Pancreas (tissue), 10 donors: ENCODE data around the gene BANK1. TPM values are rescaled to one million over a fixed set of nuclear protein-coding genes. Genes with fewer than 3 reads are reported as not detected.

Experiments used
- ATAC-seq, 4 donors: fragments of 200-7000 bp; cut with Tn5 transposase; one replicate each; pipeline versions ENCODE4 v1.8.0 to v1.9.1; 2020; ENCODE audit warnings: mild to moderate bottlenecking in 4 of 4, moderate library complexity in 4 of 4
- DNase-seq, 6 donors: peaks; one replicate each; pipeline ENCODE4 v3.0.0-alpha.2; 2020
- FAIRE-seq: peaks from 2 replicates; lab custom pipeline; 2012; peaks lifted over from hg19 to GRCh38; lab: Jason Lieb, UNC
- H3K27ac ChIP-seq, 4 donors: fragments of 200-600 bp; sonication (generic); 1 replicate in 3 of 4; 2 replicates in 1 of 4; pipeline versions ENCODE4 v1.5.0 to v1.8.0; 2020
- H3K27me3 ChIP-seq, 4 donors: fragments of 200-600 bp; one replicate each; pipeline ENCODE4 v1.8.0; 2021
- H3K36me3 ChIP-seq, 3 donors: fragments of 200-600 bp; sonication (generic) in 1 of 3; one replicate each; pipeline versions ENCODE4 v1.5.0 to v1.8.0; 2020 to 2021
- H3K4me1 ChIP-seq, 3 donors: fragments of 200-600 bp; one replicate each; pipeline ENCODE4 v1.8.0; 2021
- H3K4me3 ChIP-seq, 4 donors: fragments of 200-600 bp; sonication (generic) in 2 of 4; one replicate each; pipeline versions ENCODE4 v1.5.0 to v1.8.0; 2020 to 2021
- H3K9me3 ChIP-seq, 4 donors: fragments of 200-600 bp; one replicate each; pipeline ENCODE4 v1.8.0; 2021
- WGBS, 2 donors: extraction: QIAGEN DNeasy Blood & Tissue Kit; methylation state at CpG; one replicate each; pipeline ENCODE4 v1.1.7; 2013; 5-methylcytosine and 5-hydroxymethylcytosine counted together
- intact Hi-C, 3 donors: fragments of 100-400 bp; cut with DNase I; formaldehyde crosslinking; loops; one replicate each; pipeline versions ENCODE4 v1.11.1 to v1.14.2; 2022
- polyA plus RNA-seq, 2 donors: library from polyadenylated mRNA; stranded (reverse); fragments of 200-250 nt; gene quantifications; one replicate each; pipeline ENCODE4 v1.2.3, GENCODE V29; 2013
- total RNA-seq, 6 donors: library from RNA; stranded (reverse); fragmentation: NEBNext Ultra II Directional in 4 of 6; extraction: Animal tissue kit (Norgen Biotek cat#: 25700) in 4 of 6; gene quantifications; one replicate each; pipeline versions ENCODE4 v1.2.1 to v1.2.4, GENCODE V29; 2021 to 2023
- TF ChIP-seq, protein P1 (sequence below), 4 donors: fragments of 200-600 bp; sonication (generic) in 3 of 4; IDR thresholded peaks; one replicate each; pipeline versions ENCODE4 v1.5.0 to v1.8.0; 2021; ENCODE audit warnings: antibody characterized with exemption in 4 of 4
- donor health status: healthy with polysubstance abuse.
- donor health status: DM: no; HTN: no; CAD: no; lungs with moderate emphysema.
- donor health status: DM: no; HTN: no; CAD: no.
- donor health status: control.
- donor health status: control.
- donor health status: Bipolar disorder and iron deficiency.
- donor health status: DM: yes; HTN: yes; CAD: no.
- donor health status: DM: no; HTN: no; CAD: no.
- donor health status: DM: no; HTN: no; CAD: no.
- donor health status: DM: yes; HTN: yes; CAD: no.

Gene BANK1
- total and polyA plus RNA-seq, 8 donors: 0.13 to 2.0 (median 0.48) TPM

GRCh38 chr4:101824500-101824899, 34.0 kb downstream of the BANK1 start:
- Histone ChIP-seq H3K9me3 (no peaks in the 10 kb centered on the region), H3K4me1 (no peaks in the 10 kb centered on the region), H3K27me3 (no peaks in the 10 kb centered on the region), H3K36me3 (no peaks in the 10 kb centered on the region), H3K27ac (no peak overlapping the region), H3K4me3 (no peak overlapping the region)
- TF ChIP-seq, protein P1, sequence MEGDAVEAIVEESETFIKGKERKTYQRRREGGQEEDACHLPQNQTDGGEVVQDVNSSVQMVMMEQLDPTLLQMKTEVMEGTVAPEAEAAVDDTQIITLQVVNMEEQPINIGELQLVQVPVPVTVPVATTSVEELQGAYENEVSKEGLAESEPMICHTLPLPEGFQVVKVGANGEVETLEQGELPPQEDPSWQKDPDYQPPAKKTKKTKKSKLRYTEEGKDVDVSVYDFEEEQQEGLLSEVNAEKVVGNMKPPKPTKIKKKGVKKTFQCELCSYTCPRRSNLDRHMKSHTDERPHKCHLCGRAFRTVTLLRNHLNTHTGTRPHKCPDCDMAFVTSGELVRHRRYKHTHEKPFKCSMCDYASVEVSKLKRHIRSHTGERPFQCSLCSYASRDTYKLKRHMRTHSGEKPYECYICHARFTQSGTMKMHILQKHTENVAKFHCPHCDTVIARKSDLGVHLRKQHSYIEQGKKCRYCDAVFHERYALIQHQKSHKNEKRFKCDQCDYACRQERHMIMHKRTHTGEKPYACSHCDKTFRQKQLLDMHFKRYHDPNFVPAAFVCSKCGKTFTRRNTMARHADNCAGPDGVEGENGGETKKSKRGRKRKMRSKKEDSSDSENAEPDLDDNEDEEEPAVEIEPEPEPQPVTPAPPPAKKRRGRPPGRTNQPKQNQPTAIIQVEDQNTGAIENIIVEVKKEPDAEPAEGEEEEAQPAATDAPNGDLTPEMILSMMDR (IDR thresholded peaks at IDR 0.05): no peak
- DNase-seq (no peak), ATAC-seq (no peak), FAIRE-seq (peak; percentile 49)
- intact Hi-C loops: no loop called here

DNA sequence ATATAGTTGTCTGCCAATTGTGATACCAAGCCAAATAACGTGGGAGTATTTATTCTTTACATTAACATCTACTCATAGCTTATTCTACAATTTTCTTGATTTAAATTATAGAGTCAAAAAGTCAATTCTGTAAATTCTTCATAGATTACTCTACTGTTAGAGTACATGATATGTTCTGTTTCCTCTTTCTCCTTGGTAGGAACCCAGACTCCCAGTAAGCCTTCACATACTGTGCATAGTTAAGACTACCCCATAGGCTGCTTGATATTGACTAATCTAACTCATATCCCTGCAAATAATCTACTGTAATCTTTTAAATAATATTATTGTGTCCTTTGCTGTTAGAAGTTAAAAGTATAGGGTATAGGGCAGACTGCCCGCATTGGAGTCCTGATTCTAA, 35.4 kb downstream of the BANK1 start:
- no peak overlapping the region for H3K4me3 ChIP-seq
- no peak for ATAC-seq
- H3K9me3 ChIP-seq: no peaks in the 10 kb centered on the region
- no peak for DNase-seq
- no peak overlapping the region for H3K27ac ChIP-seq
- TF ChIP-seq, protein P1 (IDR thresholded peaks at IDR 0.05): no peak
- intact Hi-C loops: no loop called here
- WGBS, 2 donors: 60 to 83% methylated on average over 2 of the region's 2 CpGs
- no peak for FAIRE-seq
- no peaks in the 10 kb centered on the region for H3K27me3 ChIP-seq
- H3K4me1 ChIP-seq: no peaks in the 10 kb centered on the region
- no peaks in the 10 kb centered on the region for H3K36me3 ChIP-seq

GRCh38 chr4:101831816-101832215, 41.3 kb downstream of the BANK1 start:
- no peak for FAIRE-seq
- Histone ChIP-seq H3K36me3 (no peaks in the 10 kb centered on the region), H3K27ac (no peak overlapping the region), H3K9me3 (no peaks in the 10 kb centered on the region), H3K4me1 (peaks cover 0 to 6% (median 0%) of the 10 kb centered on the region in 3 donors), H3K4me3 (no peak overlapping the region), H3K27me3 (no peaks in the 10 kb centered on the region)
- DNase-seq: no peak
- ATAC-seq: no peak
- intact Hi-C loops: no loop called here
- TF ChIP-seq, protein P1 (IDR thresholded peaks at IDR 0.05): no peak

- 87% methylated on average over 1 of the region's 1 CpG for WGBS, 2 donors
- ATAC-seq (peak in 1 of 4 donors; percentile 38), DNase-seq (no peak), FAIRE-seq (no peak)
- Histone ChIP-seq H3K36me3 (no peaks in the 10 kb centered on the region), H3K4me1 (peaks cover 0 to 6% (median 0%) of the 10 kb centered on the region in 3 donors), H3K27me3 (no peaks in the 10 kb centered on the region), H3K27ac (no peak overlapping the region), H3K9me3 (no peaks in the 10 kb centered on the region), H3K4me3 (no peak overlapping the region)
- TF ChIP-seq, protein P1 (IDR thresholded peaks at IDR 0.05): no peak
- intact Hi-C loops: no loop called here
Observed at GRCh38 chr4:101833480-101833879, 43.0 kb downstream of the BANK1 start.

DNA sequence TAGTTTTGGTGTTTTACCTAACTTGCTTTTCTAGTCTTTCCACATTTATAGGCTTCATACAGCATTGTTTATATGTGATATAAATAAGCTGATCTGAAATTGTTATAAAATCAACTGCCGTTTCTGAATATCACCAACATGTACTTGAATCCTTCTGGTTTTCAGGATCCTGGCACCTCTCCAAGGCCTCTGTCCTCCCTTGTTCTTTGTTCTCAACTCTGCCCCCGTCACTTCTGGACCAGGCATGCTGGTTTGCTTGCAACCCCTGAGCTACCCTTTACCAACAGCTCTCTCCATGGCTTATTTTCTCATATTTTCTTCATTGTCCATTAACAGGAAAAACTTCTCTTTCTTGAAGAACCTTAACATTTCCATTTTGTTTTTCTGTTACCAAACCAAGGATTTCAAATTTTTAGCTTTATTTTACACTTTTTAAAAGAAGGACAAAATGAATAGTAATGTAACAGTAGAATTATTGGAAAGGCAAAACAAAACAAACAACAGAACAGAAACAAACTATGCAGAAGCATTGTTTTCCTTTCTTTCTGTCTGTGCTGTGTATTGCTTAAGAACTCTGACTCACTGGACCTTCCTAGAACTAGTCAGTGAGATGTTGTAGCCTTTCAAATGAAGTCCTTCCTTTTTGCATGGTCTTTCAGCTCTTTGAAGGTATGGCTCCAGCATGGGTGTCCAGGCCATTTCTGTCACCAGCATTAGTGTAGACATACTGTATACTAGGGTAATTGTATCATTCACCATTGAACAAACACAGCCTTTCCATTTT, 44.8 kb downstream of the BANK1 start:
- intact Hi-C loops: no loop called here
- FAIRE-seq (no peak), DNase-seq (peak in 1 of 6 donors; percentile 24), ATAC-seq (peak in 2 of 4 donors; percentile 21 to 77)
- no peak overlapping the region for H3K27ac ChIP-seq
- no peaks in the 10 kb centered on the region for H3K27me3 ChIP-seq
- no peaks in the 10 kb centered on the region for H3K36me3 ChIP-seq
- TF ChIP-seq, protein P1 (IDR thresholded peaks at IDR 0.05): no peak
- no peaks in the 10 kb centered on the region for H3K9me3 ChIP-seq
- WGBS, 2 donors: 20 to 23% methylated on average over 2 of the region's 2 CpGs
- H3K4me3 ChIP-seq: no peak overlapping the region
- peaks cover 0 to 6% (median 0%) of the 10 kb centered on the region in 3 donors for H3K4me1 ChIP-seq
